NCI-H2196 treated with DMSO at 0.1 percent for 48 hours (cell line): Measurements from ENCODE around the gene LGALS9.
"Not testable (repeated sequence)": the region's sequence is repeated elsewhere in the genome, so short reads cannot be mapped to it uniquely, and the experiment has no call there.

ENCODE experiments used
- DNase-seq: peaks from one replicate; lab custom pipeline; 2025; ENCODE audit not compliant: unreplicated experiment; lab: John Stamatoyannopoulos, UW

LGALS9 gene

GRCh38 chr17:27627514-27627913 is 3.5 kb upstream of the LGALS9 start:
- DNase-seq = no peak

GRCh38 chr17:27628376-27628775 is 2.6 kb upstream of the LGALS9 start:
- no peak for DNase-seq

- not testable (repeated sequence) for DNase-seq
Measured at GRCh38 chr17:27629260-27629659, 1.7 kb upstream of the LGALS9 start.

- DNase-seq = no peak
Measured at GRCh38 chr17:27631411-27631760, 398 bp downstream of the LGALS9 start.

- no peak for DNase-seq
Measured at GRCh38 chr17:27631897-27632725, 1.1 kb downstream of the LGALS9 start.

GRCh38 chr17:27632766-27633165 is 1.8 kb downstream of the LGALS9 start:
- DNase-seq = not testable (repeated sequence)

- no peak for DNase-seq
Measured at GRCh38 chr17:27633312-27634025, 2.5 kb downstream of the LGALS9 start.

- no peak for DNase-seq
Measured at GRCh38 chr17:27634026-27634335, 3.0 kb downstream of the LGALS9 start.

- no peak for DNase-seq
Measured at GRCh38 chr17:27634776-27635175, 3.8 kb downstream of the LGALS9 start.

GRCh38 chr17:27635275-27635823 is 4.4 kb downstream of the LGALS9 start:
- DNase-seq = no peak

- not testable (repeated sequence) for DNase-seq
Measured at GRCh38 chr17:27636005-27636520, 5.1 kb downstream of the LGALS9 start.

- not testable (repeated sequence) for DNase-seq
Measured at GRCh38 chr17:27637818-27638217, 6.8 kb downstream of the LGALS9 start.

- not testable (repeated sequence) for DNase-seq
Measured at GRCh38 chr17:27638415-27638914, 7.5 kb downstream of the LGALS9 start.

- no peak for DNase-seq
Measured at GRCh38 chr17:27640790-27641189, 9.8 kb downstream of the LGALS9 start.

- DNase-seq = no peak
Measured at GRCh38 chr17:27644586-27644985, 13.6 kb downstream of the LGALS9 start.

GRCh38 chr17:27645621-27646020 is 14.6 kb downstream of the LGALS9 start:
- not testable (repeated sequence) for DNase-seq

GRCh38 chr17:27646232-27646631 is 15.2 kb downstream of the LGALS9 start:
- DNase-seq = no peak

GRCh38 chr17:27647765-27648164 is 16.8 kb downstream of the LGALS9 start:
- no peak for DNase-seq

- DNase-seq = not testable (repeated sequence)
Measured at GRCh38 chr17:27649111-27649571, 18.2 kb downstream of the LGALS9 start.

GRCh38 chr17:27649929-27650328 is 18.9 kb downstream of the LGALS9 start:
- no peak for DNase-seq

- no peak for DNase-seq
Measured at GRCh38 chr17:27650836-27651235, 19.8 kb downstream of the LGALS9 start.
